HepG2 (cell line): Measurements from ENCODE around the gene NIFK. TPM values are rescaled to one million over a fixed set of nuclear protein-coding genes. Genes with fewer than 3 reads are reported as not detected.
A peak's percentile ranks its signal among the peaks of the same experiment; 100 is the strongest.

ENCODE experiments used
- ELF3 ChIP-seq: IDR thresholded peaks from 2 replicates; pipeline ENCODE4 v1.6.1; 2016; ENCODE audit warnings: missing genetic modification reagents, missing compliant biosample characterization
- ERF ChIP-seq: IDR thresholded peaks from 2 replicates; pipeline ENCODE4 v1.6.1; 2018; ENCODE audit warnings: missing biosample characterization, missing genetic modification reagents
- ETV5 ChIP-seq: IDR thresholded peaks from 2 replicates; pipeline ENCODE4 v1.6.1; 2018; ENCODE audit warnings: missing biosample characterization, missing genetic modification reagents, inconsistent platforms, borderline replicate concordance
- FIP1L1 ChIP-seq: fragments of 200-400 bp; formaldehyde crosslinking; IDR thresholded peaks from 2 replicates; pipeline ENCODE4 v1.6.1; 2018; ENCODE audit warnings: low read depth, mild to moderate bottlenecking, low read length, moderate library complexity, borderline replicate concordance; ENCODE audit not compliant: insufficient read depth
- HOXA5 ChIP-seq: sonication (generic); formaldehyde crosslinking; IDR thresholded peaks from 2 replicates; pipeline ENCODE4 v1.4.0; 2020; ENCODE audit warnings: missing genetic modification reagents
- MIXL1 ChIP-seq: IDR thresholded peaks from 2 replicates; pipeline ENCODE4 v1.6.1; 2016
- NBN ChIP-seq: fragments of 450-650 bp; conservative IDR thresholded peaks from 2 replicates; pipeline ENCODE4 v1.6.1; 2017
- NFYB ChIP-seq: sonication (generic); formaldehyde crosslinking; IDR thresholded peaks from 2 replicates; pipeline ENCODE4 v1.4.0; 2020; ENCODE audit warnings: missing genetic modification reagents
- RFX3 ChIP-seq: IDR thresholded peaks from 2 replicates; pipeline ENCODE4 v1.6.1; 2016; ENCODE audit warnings: missing biosample characterization, missing genetic modification reagents
- SOX6 ChIP-seq, 2 experiments: fragments of 450-650 bp in 1 of 2; sonication (generic) in 1 of 2; formaldehyde crosslinking in 1 of 2; IDR thresholded peaks; 2 replicates each; pipeline versions ENCODE4 v1.4.0 to v1.6.1; 2017 to 2020; ENCODE audit warnings: antibody characterized with exemption in 1 of 2, mild to moderate bottlenecking in 1 of 2, missing genetic modification reagents in 1 of 2
- SRSF4 ChIP-seq: fragments of 200-400 bp; formaldehyde crosslinking; IDR thresholded peaks from one replicate; pipeline ENCODE4 v1.6.1; 2018; ENCODE audit warnings: mild to moderate bottlenecking, low read depth, low read length, moderate library complexity; ENCODE audit not compliant: poor library complexity, severe bottlenecking
- THAP7 ChIP-seq: sonication (generic); formaldehyde crosslinking; IDR thresholded peaks from 2 replicates; pipeline ENCODE4 v1.8.1; 2023; ENCODE audit warnings: mild to moderate bottlenecking, missing genetic modification reagents
- XBP1 ChIP-seq: sonication (generic); formaldehyde crosslinking; IDR thresholded peaks from 2 replicates; pipeline ENCODE4 v1.5.0; 2020; ENCODE audit warnings: missing genetic modification reagents
- ZBTB14 ChIP-seq: sonication (generic); formaldehyde crosslinking; IDR thresholded peaks from 2 replicates; pipeline ENCODE4 v1.4.0; 2020; ENCODE audit warnings: missing genetic modification reagents
- ZFP41 ChIP-seq: sonication (generic); formaldehyde crosslinking; IDR thresholded peaks from 2 replicates; pipeline ENCODE4 v1.4.0; 2020; ENCODE audit warnings: mild to moderate bottlenecking, missing genetic modification reagents, borderline replicate concordance
- ZNF18 ChIP-seq: sonication (generic); formaldehyde crosslinking; IDR thresholded peaks from 2 replicates; pipeline ENCODE4 v1.8.0; 2022; ENCODE audit warnings: mild to moderate bottlenecking, missing genetic modification reagents; ENCODE audit not compliant: insufficient replicate concordance
- ZNF275 ChIP-seq: sonication (generic); formaldehyde crosslinking; IDR thresholded peaks from 2 replicates; pipeline ENCODE4 v1.8.0; 2022; ENCODE audit warnings: missing genetic modification reagents, mild to moderate bottlenecking, inconsistent platforms, borderline replicate concordance
- ZNF598 ChIP-seq: sonication (generic); formaldehyde crosslinking; IDR thresholded peaks from 2 replicates; pipeline ENCODE4 v1.5.1; 2020; ENCODE audit warnings: mild to moderate bottlenecking, missing genetic modification reagents, borderline replicate concordance
- ZNF607 ChIP-seq: sonication (generic); formaldehyde crosslinking; IDR thresholded peaks from 2 replicates; pipeline ENCODE4 v1.5.1; 2020; ENCODE audit warnings: missing genetic modification reagents, mild to moderate bottlenecking, borderline replicate concordance
- ZNF615 ChIP-seq: sonication (generic); formaldehyde crosslinking; IDR thresholded peaks from 2 replicates; pipeline ENCODE4 v1.5.0; 2020; ENCODE audit warnings: mild to moderate bottlenecking, missing genetic modification reagents, borderline replicate concordance
- ZSCAN21 ChIP-seq: sonication (generic); formaldehyde crosslinking; IDR thresholded peaks from 2 replicates; pipeline ENCODE4 v1.8.0; 2022; ENCODE audit warnings: mild to moderate bottlenecking, missing genetic modification reagents, moderate library complexity, borderline replicate concordance
- polyA plus RNA-seq, 8 experiments: library from polyadenylated mRNA; depleted of rRNA in 3 of 8; stranded (reverse) in 7 of 8; unstranded in 1 of 8; fragments of >200 nt; fragmentation: Illumina TruSeq in 4 of 8; extraction: Trizol in 4 of 8; gene quantifications; 2 replicates each; pipeline versions ENCODE4 v1.2.1 to v1.2.3, GENCODE V29; 2011 to 2016; ENCODE audit warnings: low read depth in 4 of 8, missing spikeins in 1 of 8, mixed read lengths in 1 of 8; ENCODE audit not compliant: insufficient read depth in 1 of 8
- total RNA-seq, 5 experiments: library from RNA; depleted of rRNA; stranded (reverse); fragments of >200 nt; fragmentation: Illumina TruSeq; extraction: Trizol; gene quantifications; 2 replicates each; pipeline ENCODE4 v1.2.3, GENCODE V29; 2016; ENCODE audit warnings: low read depth in 1 of 5
- TF ChIP-seq, protein P1 (sequence below): sonication (generic); formaldehyde crosslinking; IDR thresholded peaks from 2 replicates; pipeline ENCODE4 v1.5.1; 2020; ENCODE audit warnings: mild to moderate bottlenecking, missing genetic modification reagents, borderline replicate concordance
- TF ChIP-seq, protein P2 (sequence below): sonication (generic); formaldehyde crosslinking; IDR thresholded peaks from 2 replicates; pipeline ENCODE4 v1.8.1; 2023; ENCODE audit warnings: mild to moderate bottlenecking, missing genetic modification reagents

The NIFK gene
- total and polyA plus RNA-seq, 2 of the 13 experiments (the other 11 are each of a cell fraction or from before 2014, with no cell fraction given), result 19.6 to 105 TPM

- TF ChIP-seq THAP7 (CRISPR knock-in tag), result no peak
- TF ChIP-seq, protein P1, sequence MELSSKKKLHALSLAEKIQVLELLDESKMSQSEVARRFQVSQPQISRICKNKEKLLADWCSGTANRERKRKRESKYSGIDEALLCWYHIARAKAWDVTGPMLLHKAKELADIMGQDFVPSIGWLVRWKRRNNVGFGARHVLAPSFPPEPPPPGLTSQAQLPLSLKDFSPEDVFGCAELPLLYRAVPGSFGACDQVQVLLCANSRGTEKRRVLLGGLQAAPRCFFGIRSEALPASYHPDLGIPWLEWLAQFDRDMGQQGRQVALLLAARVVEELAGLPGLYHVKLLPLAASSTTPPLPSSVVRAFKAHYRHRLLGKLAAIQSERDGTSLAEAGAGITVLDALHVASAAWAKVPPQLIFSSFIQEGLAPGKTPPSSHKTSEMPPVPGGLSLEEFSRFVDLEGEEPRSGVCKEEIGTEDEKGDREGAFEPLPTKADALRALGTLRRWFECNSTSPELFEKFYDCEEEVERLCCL (CRISPR knock-in tag), result no peak
- no peak for TF ChIP-seq ERF (CRISPR knock-in tag)
- no peak for TF ChIP-seq ZNF607 (CRISPR knock-in tag)
- no peak for TF ChIP-seq ZBTB14 (CRISPR knock-in tag)
- no peak for TF ChIP-seq SOX6 (IDR thresholded peaks at IDR 0.05)
- TF ChIP-seq SOX6 (CRISPR knock-in tag; IDR thresholded peaks at IDR 0.05), result no peak
- no peak for TF ChIP-seq MIXL1 (CRISPR knock-in tag)
- TF ChIP-seq, protein P2, sequence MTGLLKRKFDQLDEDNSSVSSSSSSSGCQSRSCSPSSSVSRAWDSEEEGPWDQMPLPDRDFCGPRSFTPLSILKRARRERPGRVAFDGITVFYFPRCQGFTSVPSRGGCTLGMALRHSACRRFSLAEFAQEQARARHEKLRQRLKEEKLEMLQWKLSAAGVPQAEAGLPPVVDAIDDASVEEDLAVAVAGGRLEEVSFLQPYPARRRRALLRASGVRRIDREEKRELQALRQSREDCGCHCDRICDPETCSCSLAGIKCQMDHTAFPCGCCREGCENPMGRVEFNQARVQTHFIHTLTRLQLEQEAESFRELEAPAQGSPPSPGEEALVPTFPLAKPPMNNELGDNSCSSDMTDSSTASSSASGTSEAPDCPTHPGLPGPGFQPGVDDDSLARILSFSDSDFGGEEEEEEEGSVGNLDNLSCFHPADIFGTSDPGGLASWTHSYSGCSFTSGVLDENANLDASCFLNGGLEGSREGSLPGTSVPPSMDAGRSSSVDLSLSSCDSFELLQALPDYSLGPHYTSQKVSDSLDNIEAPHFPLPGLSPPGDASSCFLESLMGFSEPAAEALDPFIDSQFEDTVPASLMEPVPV, result no peak
- no peak for TF ChIP-seq NFYB (CRISPR knock-in tag)
- TF ChIP-seq ZNF615, result no peak
- peak; percentile 83 for TF ChIP-seq RFX3 (CRISPR knock-in tag)
- no peak for TF ChIP-seq ZNF18
- TF ChIP-seq ELF3 (CRISPR knock-in tag), result 0 out of 2 replicates have a peak, but pooled peaks have one; percentile 20
- no peak for TF ChIP-seq ZNF275
- no peak for TF ChIP-seq ZFP41 (CRISPR knock-in tag)
- no peak for TF ChIP-seq SRSF4
- no peak for TF ChIP-seq HOXA5
- no peak for TF ChIP-seq ZSCAN21 (CRISPR knock-in tag)
- TF ChIP-seq ZNF598 (CRISPR knock-in tag), result no peak
- no peak for TF ChIP-seq ETV5 (CRISPR knock-in tag)
- TF ChIP-seq XBP1, result no peak
- TF ChIP-seq FIP1L1, result no peak
- TF ChIP-seq NBN, result no peak
These were observed 47.3 kb downstream of the NIFK start (continued) for GRCh38 chr2:121689356-121689755.
